Stimulated activated CD8-positive, alpha-beta memory T cell treated with anti-CD3 and anti-CD28 coated beads, Interleukin-4, amount 100 ng/mL, for 48 hours (primary cell): Measurements from ENCODE around the gene CEBPG.

Source experiments
- DNase-seq: peaks from one replicate; pipeline ENCODE4 v3.0.0-alpha.2; 2020

Gene CEBPG

GRCh38 chr19:33408116-33408515 lies 34.6 kb downstream of the CEBPG start:
- no peak for DNase-seq

GRCh38 chr19:33408538-33409434 lies 35.3 kb downstream of the CEBPG start:
- no peak for DNase-seq

- no peak for DNase-seq
Measured at GRCh38 chr19:33409906-33410685, 36.6 kb downstream of the CEBPG start.

- DNase-seq, result no peak
Measured at GRCh38 chr19:33410915-33411401, 37.4 kb downstream of the CEBPG start.

GRCh38 chr19:33411621-33412180 lies 38.2 kb downstream of the CEBPG start:
- DNase-seq, result no peak

GRCh38 chr19:33412601-33413425 lies 39.3 kb downstream of the CEBPG start:
- DNase-seq, result no peak

- no peak for DNase-seq
Measured at GRCh38 chr19:33413426-33413725, 39.9 kb downstream of the CEBPG start.

- no peak for DNase-seq
Measured at GRCh38 chr19:33413868-33414666, 40.6 kb downstream of the CEBPG start.

- DNase-seq, result no peak
Measured at GRCh38 chr19:33414667-33415605, 41.4 kb downstream of the CEBPG start.

GRCh38 chr19:33416307-33417215 lies 43.1 kb downstream of the CEBPG start:
- DNase-seq, result peak; percentile 82

GRCh38 chr19:33417751-33418150 lies 44.2 kb downstream of the CEBPG start:
- no peak for DNase-seq

- DNase-seq, result no peak
Measured at GRCh38 chr19:33418461-33418860, 45.0 kb downstream of the CEBPG start.

GRCh38 chr19:33418871-33419787 lies 45.6 kb downstream of the CEBPG start:
- DNase-seq, result no peak

GRCh38 chr19:33419788-33420130 lies 46.2 kb downstream of the CEBPG start:
- no peak for DNase-seq

GRCh38 chr19:33420821-33421220 lies 47.3 kb downstream of the CEBPG start:
- DNase-seq, result no peak

- DNase-seq, result no peak
Measured at GRCh38 chr19:33421368-33421767, 47.9 kb downstream of the CEBPG start.

GRCh38 chr19:33422369-33423180 lies 49.1 kb downstream of the CEBPG start:
- DNase-seq, result no peak

GRCh38 chr19:33424181-33424580 lies 50.7 kb downstream of the CEBPG start:
- DNase-seq, result no peak
